H9 (cell line): ENCODE data around the gene AFF2. TPM values are rescaled to one million over a fixed set of nuclear protein-coding genes. Genes with fewer than 3 reads are reported as not detected.

ENCODE experiments used
- DNase-seq: peaks from one replicate; pipeline ENCODE4 v3.0.0-alpha.2; 2017
- H2AFZ ChIP-seq: one replicate; pipeline ENCODE4 v1.6.1; 2013; ENCODE audit warnings: mild to moderate bottlenecking, low read length, control low read depth, moderate library complexity
- H2AK5ac ChIP-seq: 2 replicates; pipeline ENCODE4 v1.6.1; 2013; ENCODE audit warnings: low read length, control low read depth, mixed read lengths; ENCODE audit not compliant: insufficient read length
- H2BK120ac ChIP-seq: one replicate; pipeline ENCODE4 v1.6.1; 2013; ENCODE audit warnings: low read depth, mild to moderate bottlenecking, low read length, control low read depth, inconsistent platforms; ENCODE audit not compliant: poor library complexity, severe bottlenecking
- H2BK12ac ChIP-seq: 2 replicates; pipeline ENCODE4 v1.6.1; 2013; ENCODE audit warnings: low read length, control low read depth, mixed read lengths, low read depth; ENCODE audit not compliant: insufficient read length
- H2BK15ac ChIP-seq: 2 replicates; pipeline ENCODE4 v1.6.1; 2013; ENCODE audit warnings: low read depth, low read length, control low read depth
- H2BK20ac ChIP-seq: one replicate; pipeline ENCODE4 v1.6.1; 2013; ENCODE audit warnings: low read depth, mild to moderate bottlenecking, low read length, control low read depth, inconsistent platforms; ENCODE audit not compliant: poor library complexity, severe bottlenecking
- H2BK5ac ChIP-seq: 2 replicates; pipeline ENCODE4 v1.6.1; 2013; ENCODE audit warnings: low read length, control low read depth, mixed read lengths; ENCODE audit not compliant: insufficient read length
- H3K14ac ChIP-seq: 2 replicates; pipeline ENCODE4 v1.6.1; 2013; ENCODE audit warnings: low read length, control low read depth; ENCODE audit not compliant: insufficient read depth
- H3K18ac ChIP-seq: 2 replicates; pipeline ENCODE4 v1.6.1; 2013; ENCODE audit warnings: low read depth, mild to moderate bottlenecking, mixed read lengths, low read length, control low read depth; ENCODE audit not compliant: insufficient read length
- H3K23ac ChIP-seq: 2 replicates; pipeline ENCODE4 v1.6.1; 2013; ENCODE audit warnings: low read length, control low read depth, mixed read lengths, low read depth; ENCODE audit not compliant: insufficient read length
- H3K23me2 ChIP-seq: 2 replicates; pipeline ENCODE4 v1.6.1; 2013; ENCODE audit warnings: low read depth, mild to moderate bottlenecking, mixed read lengths, low read length, control low read depth; ENCODE audit not compliant: insufficient read length, poor library complexity, severe bottlenecking
- H3K27ac ChIP-seq: 2 replicates; pipeline ENCODE4 v1.5.1; 2013; ENCODE audit warnings: low read length, control low read depth, mixed read lengths, low read depth; ENCODE audit not compliant: insufficient read length
- H3K27me3 ChIP-seq: 2 replicates; pipeline ENCODE4 v1.6.1; 2013; ENCODE audit warnings: low read length, control low read depth, inconsistent platforms; ENCODE audit not compliant: insufficient read depth
- H3K4ac ChIP-seq: 2 replicates; pipeline ENCODE4 v1.6.1; 2013; ENCODE audit warnings: low read depth, mild to moderate bottlenecking, control low read depth, inconsistent platforms, low read length, moderate library complexity
- H3K4me1 ChIP-seq: 2 replicates; pipeline ENCODE4 v1.6.1; 2013; ENCODE audit warnings: low read length, control low read depth, inconsistent platforms; ENCODE audit not compliant: insufficient read depth
- H3K4me2 ChIP-seq: 2 replicates; pipeline ENCODE4 v1.6.1; 2013; ENCODE audit warnings: low read length, control low read depth, mixed read lengths; ENCODE audit not compliant: insufficient read length, insufficient read depth
- H3K56ac ChIP-seq: 2 replicates; pipeline ENCODE4 v1.6.1; 2013; ENCODE audit warnings: low read depth, mild to moderate bottlenecking, mixed read lengths, low read length, control low read depth; ENCODE audit not compliant: insufficient read length
- H3K79me1 ChIP-seq: 2 replicates; pipeline ENCODE4 v1.6.1; 2013; ENCODE audit warnings: low read depth, mild to moderate bottlenecking, moderate library complexity, low read length, control low read depth, inconsistent platforms; ENCODE audit not compliant: insufficient read depth, poor library complexity, severe bottlenecking
- H3K79me2 ChIP-seq: 2 replicates; pipeline ENCODE4 v1.6.1; 2013; ENCODE audit warnings: low read length, control low read depth, inconsistent platforms; ENCODE audit not compliant: insufficient read depth
- H3K9ac ChIP-seq: 2 replicates; pipeline ENCODE4 v1.6.1; 2013; ENCODE audit warnings: low read length, control low read depth, mixed read lengths; ENCODE audit not compliant: insufficient read length; ENCODE audit errors: extremely low read depth
- H3K9me3 ChIP-seq: one replicate; pipeline ENCODE4 v1.6.1; 2013; ENCODE audit warnings: low read depth, low read length, inconsistent platforms; ENCODE audit not compliant: control insufficient read depth
- H3T11ph ChIP-seq: one replicate; pipeline ENCODE4 v1.6.1; 2013; ENCODE audit warnings: mild to moderate bottlenecking, low read length, control low read depth, inconsistent platforms
- H4K20me1 ChIP-seq: one replicate; pipeline ENCODE4 v1.6.1; 2013; ENCODE audit not compliant: control insufficient read depth, insufficient read length, insufficient read depth
- H4K5ac ChIP-seq: 2 replicates; pipeline ENCODE4 v1.6.1; 2013; ENCODE audit warnings: low read depth, mild to moderate bottlenecking, mixed read lengths, low read length, control low read depth; ENCODE audit not compliant: insufficient read length
- H4K8ac ChIP-seq: replicated peaks from 2 replicates; pipeline ENCODE4 v1.6.1; 2013; ENCODE audit warnings: low read length, control low read depth, mixed read lengths, low read depth; ENCODE audit not compliant: insufficient read length
- H4K91ac ChIP-seq: 2 replicates; pipeline ENCODE4 v1.6.1; 2013; ENCODE audit warnings: low read depth, mild to moderate bottlenecking, moderate library complexity, mixed read lengths, low read length, control low read depth; ENCODE audit not compliant: insufficient read length
- H3K27ac Mint-ChIP-seq, 3 experiments: 2 replicates in 2 of 3; 3 replicates in 1 of 3; pipeline ENCODE4 v1.8.0; 2020 to 2021; ENCODE audit warnings: mixed read lengths in 3 of 3, mild to moderate bottlenecking in 1 of 3, moderate library complexity in 1 of 3
- H3K27me3 Mint-ChIP-seq: 2 replicates; pipeline ENCODE4 v1.8.0; 2021; ENCODE audit warnings: low read depth, mild to moderate bottlenecking, moderate library complexity, mixed read lengths
- H3K36me3 Mint-ChIP-seq, 3 experiments: 2 replicates in 2 of 3; 3 replicates in 1 of 3; pipeline ENCODE4 v1.8.0; 2020 to 2021; ENCODE audit warnings: low read depth in 3 of 3, mixed read lengths in 3 of 3; ENCODE audit not compliant: insufficient read depth in 1 of 3
- H3K4me1 Mint-ChIP-seq, 2 experiments: 2 replicates each; pipeline ENCODE4 v1.8.0; 2020; ENCODE audit warnings: mixed read lengths in 2 of 2
- H3K4me3 Mint-ChIP-seq, 2 experiments: 2 replicates in 1 of 2; 3 replicates in 1 of 2; pipeline ENCODE4 v1.8.0; 2020 to 2021; ENCODE audit warnings: mild to moderate bottlenecking in 2 of 2, mixed read lengths in 2 of 2, moderate library complexity in 1 of 2
- H3K9me3 Mint-ChIP-seq, 2 experiments: 2 replicates in 1 of 2; 3 replicates in 1 of 2; pipeline ENCODE4 v1.8.0; 2020; ENCODE audit warnings: mild to moderate bottlenecking in 2 of 2, mixed read lengths in 2 of 2, moderate library complexity in 1 of 2
- WGBS: extraction: QIAGEN DNeasy Blood & Tissue Kit; methylation state at CpG from one replicate; pipeline ENCODE4 v1.1.7; 2013; ENCODE audit warnings: missing lambda C conversion rate, low lambda C conversion rate, mixed read lengths; ENCODE audit not compliant: insufficient read length; ENCODE audit errors: extremely low coverage; 5-methylcytosine and 5-hydroxymethylcytosine counted together
- total RNA-seq: library from RNA; stranded (reverse); gene quantifications from 2 replicates; pipeline ENCODE4 v1.2.1, GENCODE V29; 2021
- TF ChIP-seq, protein P1 (sequence below): fragments of 200-600 bp; sonication (generic); conservative IDR thresholded peaks from 3 replicates; pipeline ENCODE4 v1.8.0; 2021; ENCODE audit warnings: antibody characterized with exemption, mild to moderate bottlenecking

The AFF2 gene
- total RNA-seq, 1 experiment from 2014 or later, result 14.6 TPM

DNA sequence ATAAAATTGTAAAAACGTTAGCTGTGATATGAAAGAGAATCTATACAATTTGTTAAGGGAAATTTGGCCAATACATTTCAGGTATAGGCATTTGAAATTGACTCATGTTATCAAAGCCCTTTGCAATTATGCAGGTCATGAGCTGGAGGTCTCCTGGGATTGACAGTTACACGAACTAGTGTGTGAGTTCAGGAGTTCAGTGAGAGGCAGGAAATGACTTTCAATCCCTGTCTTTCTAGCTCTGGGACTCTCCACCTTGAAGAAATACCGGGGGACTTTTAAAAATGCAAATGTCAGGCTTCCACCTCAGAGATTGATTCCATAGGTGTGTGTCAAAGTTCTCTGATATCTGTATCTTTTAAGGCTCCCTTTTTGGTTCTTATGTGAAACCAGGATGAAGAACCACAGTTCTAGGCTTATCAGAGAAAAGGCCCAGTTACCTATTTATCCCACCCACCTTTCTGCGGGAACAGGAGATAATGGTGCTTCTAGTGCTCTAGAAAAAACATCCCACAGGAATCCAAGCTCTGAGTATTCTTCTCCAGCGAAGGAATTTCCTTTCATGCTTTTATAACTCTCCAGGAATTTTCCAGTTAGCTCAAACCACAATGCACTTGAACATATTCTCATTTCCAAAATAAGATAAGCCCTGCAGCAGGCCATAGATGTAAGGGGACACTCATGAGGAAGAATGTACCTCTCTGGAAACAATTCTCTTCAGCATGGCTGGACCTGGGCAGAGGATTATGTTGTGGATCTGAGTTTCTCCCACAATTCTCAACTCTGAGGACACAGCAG, 503.6 kb downstream of the AFF2 start:
- H4K20me1 ChIP-seq, result no peaks in the 10 kb centered on the region
- H2BK15ac ChIP-seq, result no peak overlapping the region
- H3K79me1 ChIP-seq, result no peaks in the 10 kb centered on the region
- no peaks in the 10 kb centered on the region for H3K36me3 Mint-ChIP-seq
- no peak overlapping the region for H3K27ac ChIP-seq
- no peak overlapping the region for H3K4me3 Mint-ChIP-seq
- no peak overlapping the region for H4K5ac ChIP-seq
- H2BK5ac ChIP-seq, result no peak overlapping the region
- H2AFZ ChIP-seq, result no peak overlapping the region
- no peak for DNase-seq
- no peak overlapping the region for H3K9ac ChIP-seq
- H3K4me2 ChIP-seq, result no peak overlapping the region
- no peak overlapping the region for H2BK120ac ChIP-seq
- H3K27me3 Mint-ChIP-seq, result no peaks in the 10 kb centered on the region
- no CpG with 5 or more reads among the region's 5 CpGs for WGBS
- no peak overlapping the region for H4K8ac ChIP-seq
- no peak overlapping the region for H4K91ac ChIP-seq
- no peak overlapping the region for H3K27ac Mint-ChIP-seq
- no peak overlapping the region for H3K23ac ChIP-seq
- H3K56ac ChIP-seq, result no peak overlapping the region
- no peak overlapping the region for H2BK12ac ChIP-seq
- no peak overlapping the region for H3K14ac ChIP-seq
- H3K23me2 ChIP-seq, result no peaks in the 10 kb centered on the region
- H3K4me1 ChIP-seq, result no peaks in the 10 kb centered on the region
- no peak overlapping the region for H3T11ph ChIP-seq
- no peaks in the 10 kb centered on the region for H3K79me2 ChIP-seq
- H3K9me3 ChIP-seq, result peaks cover 12% of the 10 kb centered on the region
- no peak overlapping the region for H3K18ac ChIP-seq
- no peaks in the 10 kb centered on the region for H3K27me3 ChIP-seq
- peaks cover 53 to 61% of the 10 kb centered on the region in 2 experiments for H3K9me3 Mint-ChIP-seq
- no peak overlapping the region for H2AK5ac ChIP-seq
- no peak overlapping the region for H3K4ac ChIP-seq
- H3K4me1 Mint-ChIP-seq, result no peaks in the 10 kb centered on the region
- H2BK20ac ChIP-seq, result no peak overlapping the region
- TF ChIP-seq, protein P1, sequence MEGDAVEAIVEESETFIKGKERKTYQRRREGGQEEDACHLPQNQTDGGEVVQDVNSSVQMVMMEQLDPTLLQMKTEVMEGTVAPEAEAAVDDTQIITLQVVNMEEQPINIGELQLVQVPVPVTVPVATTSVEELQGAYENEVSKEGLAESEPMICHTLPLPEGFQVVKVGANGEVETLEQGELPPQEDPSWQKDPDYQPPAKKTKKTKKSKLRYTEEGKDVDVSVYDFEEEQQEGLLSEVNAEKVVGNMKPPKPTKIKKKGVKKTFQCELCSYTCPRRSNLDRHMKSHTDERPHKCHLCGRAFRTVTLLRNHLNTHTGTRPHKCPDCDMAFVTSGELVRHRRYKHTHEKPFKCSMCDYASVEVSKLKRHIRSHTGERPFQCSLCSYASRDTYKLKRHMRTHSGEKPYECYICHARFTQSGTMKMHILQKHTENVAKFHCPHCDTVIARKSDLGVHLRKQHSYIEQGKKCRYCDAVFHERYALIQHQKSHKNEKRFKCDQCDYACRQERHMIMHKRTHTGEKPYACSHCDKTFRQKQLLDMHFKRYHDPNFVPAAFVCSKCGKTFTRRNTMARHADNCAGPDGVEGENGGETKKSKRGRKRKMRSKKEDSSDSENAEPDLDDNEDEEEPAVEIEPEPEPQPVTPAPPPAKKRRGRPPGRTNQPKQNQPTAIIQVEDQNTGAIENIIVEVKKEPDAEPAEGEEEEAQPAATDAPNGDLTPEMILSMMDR, result no peak
